Chondrocyte (in vitro differentiated cells): ENCODE measurements around the gene GABPA. TPM values are rescaled to one million over a fixed set of nuclear protein-coding genes. Genes with fewer than 3 reads are reported as not detected.

Experiments used
- DNase-seq: peaks from one replicate; pipeline ENCODE4 v3.0.0; 2021; ENCODE audit warnings: mixed read lengths, low spot score
- H3K27ac Mint-ChIP-seq: one replicate; pipeline ENCODE4 v1.8.0; 2021; ENCODE audit warnings: mild to moderate bottlenecking, moderate library complexity, mixed read lengths; ENCODE audit not compliant: unreplicated experiment
- H3K27me3 Mint-ChIP-seq: 2 replicates; pipeline ENCODE4 v1.8.0; 2021; ENCODE audit warnings: low read depth, mixed read lengths
- H3K36me3 Mint-ChIP-seq: 2 replicates; pipeline ENCODE4 v1.8.0; 2021; ENCODE audit warnings: low read depth, mixed read lengths
- H3K4me1 Mint-ChIP-seq: 2 replicates; pipeline ENCODE4 v1.8.0; 2021; ENCODE audit warnings: low read depth, mild to moderate bottlenecking, mixed read lengths
- H3K4me3 Mint-ChIP-seq: one replicate; pipeline ENCODE4 v1.8.0; 2021; ENCODE audit warnings: mild to moderate bottlenecking, moderate library complexity, mixed read lengths; ENCODE audit not compliant: unreplicated experiment
- H3K9me3 Mint-ChIP-seq: 2 replicates; pipeline ENCODE4 v1.8.0; 2021; ENCODE audit warnings: low read depth, mixed read lengths
- CTCF ChIP-seq: fragments of 200-600 bp; sonication (generic); IDR thresholded peaks from 2 replicates; pipeline ENCODE4 v1.5.0; 2021; ENCODE audit warnings: antibody characterized with exemption, mild to moderate bottlenecking, moderate library complexity
- total RNA-seq: library from RNA; stranded (reverse); gene quantifications from 3 replicates; pipeline ENCODE4 v1.2.1, GENCODE V29; 2021

Gene GABPA
- total RNA-seq, 1 donor from 2014 or later, result 17.9 TPM

GRCh38 chr21:25791319-25791718 lies 56.5 kb downstream of the GABPA start:
- Mint-ChIP-seq H3K4me1 (peaks cover 9% of the 10 kb centered on the region), H3K4me3 (no peak overlapping the region), H3K27me3 (peaks cover 5% of the 10 kb centered on the region), H3K27ac (no peak overlapping the region), H3K9me3 (no peaks in the 10 kb centered on the region), H3K36me3 (no peaks in the 10 kb centered on the region)
- DNase-seq, result no peak
- no peak for TF ChIP-seq CTCF

DNA sequence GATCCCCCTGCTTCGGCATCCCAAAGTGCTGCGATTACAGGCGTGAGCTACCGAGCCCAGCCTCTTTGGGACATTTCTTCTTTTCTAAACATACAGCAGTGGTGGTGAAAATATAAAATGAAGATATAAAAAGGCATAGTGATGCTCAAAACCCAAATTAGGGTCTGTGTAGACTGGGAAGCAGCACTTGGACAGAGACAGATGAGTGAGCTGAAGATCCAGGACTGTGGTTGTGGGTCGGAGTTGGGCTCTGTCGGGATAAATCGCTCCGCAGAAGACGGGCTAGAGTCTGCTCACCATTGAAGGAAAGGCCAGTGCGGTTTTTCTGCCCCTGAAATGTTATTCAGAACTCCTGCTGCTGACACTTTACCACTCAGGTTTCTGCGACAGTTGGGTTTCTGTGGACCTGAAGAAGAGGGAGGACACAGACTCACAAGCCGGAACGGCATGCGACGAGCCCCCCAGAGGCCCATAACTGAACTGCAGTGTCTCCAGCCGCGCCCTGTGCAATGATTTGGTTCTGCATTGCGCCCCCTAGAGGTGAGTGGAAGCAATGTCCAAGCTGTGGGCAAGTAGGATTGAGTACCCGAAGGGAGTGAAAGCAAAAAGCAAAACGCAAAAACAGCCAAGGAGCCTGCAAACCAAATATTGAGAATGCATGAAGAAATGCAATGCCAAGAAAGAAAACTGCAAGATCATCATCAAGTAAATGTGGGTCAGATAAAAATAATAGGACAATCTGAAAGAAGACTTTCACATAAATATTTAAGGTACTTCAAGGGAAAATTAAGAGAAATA lies 66.6 kb downstream of the GABPA start:
- Mint-ChIP-seq H3K36me3 (no peaks in the 10 kb centered on the region), H3K4me3 (no peak overlapping the region), H3K27ac (no peak overlapping the region), H3K27me3 (peaks cover 15% of the 10 kb centered on the region), H3K4me1 (peaks cover 6% of the 10 kb centered on the region), H3K9me3 (no peaks in the 10 kb centered on the region)
- peak; percentile 95 for TF ChIP-seq CTCF
- no peak for DNase-seq

GRCh38 chr21:25806060-25806459 lies 71.3 kb downstream of the GABPA start:
- H3K4me3 Mint-ChIP-seq, result no peak overlapping the region

GRCh38 chr21:25807191-25807590 lies 72.4 kb downstream of the GABPA start:
- Mint-ChIP-seq H3K4me3 (no peak overlapping the region), H3K9me3 (no peaks in the 10 kb centered on the region), H3K36me3 (no peaks in the 10 kb centered on the region), H3K4me1 (peaks cover 6% of the 10 kb centered on the region), H3K27ac (no peak overlapping the region), H3K27me3 (peaks cover 5% of the 10 kb centered on the region)
- TF ChIP-seq CTCF, result no peak
- DNase-seq, result no peak

More at GRCh38 chr21:25806060-25806459, 71.3 kb downstream of the GABPA start:
- H3K4me1 Mint-ChIP-seq, result peaks cover 12% of the 10 kb centered on the region
- no peak overlapping the region for H3K27ac Mint-ChIP-seq
- H3K27me3 Mint-ChIP-seq, result peaks cover 5% of the 10 kb centered on the region
- no peak for DNase-seq
- no peaks in the 10 kb centered on the region for H3K36me3 Mint-ChIP-seq
- no peaks in the 10 kb centered on the region for H3K9me3 Mint-ChIP-seq
- TF ChIP-seq CTCF, result no peak

- Mint-ChIP-seq H3K4me3 (no peak overlapping the region), H3K4me1 (peaks cover 6% of the 10 kb centered on the region), H3K27ac (no peak overlapping the region), H3K27me3 (no peaks in the 10 kb centered on the region), H3K9me3 (no peaks in the 10 kb centered on the region), H3K36me3 (no peaks in the 10 kb centered on the region)
- DNase-seq, result no peak
- no peak for TF ChIP-seq CTCF
These were observed 74.2 kb downstream of the GABPA start for GRCh38 chr21:25809013-25809412.
